Natural killer cell (primary cell): ENCODE measurements around the gene TTYH1. TPM values are rescaled to one million over a fixed set of nuclear protein-coding genes. Genes with fewer than 3 reads are reported as not detected.

Experiments used
- ATAC-seq, 3 donors: fragments of 150-1000 bp in 2 of 3; fragments of 200-7000 bp in 1 of 3; cut with Tn5 transposase; 1 replicate in 1 of 3; 2 replicates in 2 of 3; pipeline ENCODE4 v1.10.0; 2021; ENCODE audit warnings: mild to moderate bottlenecking in 2 of 3, moderate library complexity in 2 of 3
- DNase-seq, 2 donors: peaks; one replicate each; pipeline versions ENCODE4 v3.0.0 to v3.0.0-alpha.2; 2013 to 2021; ENCODE audit warnings: mixed read lengths in 1 of 2
- H3K27ac ChIP-seq: one replicate; pipeline ENCODE4 v1.5.1; 2013; ENCODE audit warnings: mild to moderate bottlenecking, low read length
- H3K27me3 ChIP-seq: one replicate; pipeline ENCODE4 v1.6.1; 2013; ENCODE audit warnings: low read length; ENCODE audit not compliant: control insufficient read depth, insufficient read depth
- H3K36me3 ChIP-seq: one replicate; pipeline ENCODE4 v1.6.1; 2013; ENCODE audit warnings: low read length; ENCODE audit not compliant: control insufficient read depth, insufficient read depth
- H3K4me1 ChIP-seq: one replicate; pipeline ENCODE4 v1.6.1; 2013; ENCODE audit warnings: low read length; ENCODE audit not compliant: control insufficient read depth, insufficient read depth
- H3K4me3 ChIP-seq: one replicate; pipeline ENCODE4 v1.5.1; 2013; ENCODE audit warnings: low read length
- H3K9me3 ChIP-seq: one replicate; pipeline ENCODE4 v1.6.1; 2013; ENCODE audit warnings: low read length; ENCODE audit not compliant: control insufficient read depth, insufficient read depth
- H3K27ac Mint-ChIP-seq, 2 donors: one replicate each; pipeline ENCODE4 v1.8.0; 2022; ENCODE audit warnings: mild to moderate bottlenecking in 2 of 2, mixed read lengths in 2 of 2, moderate library complexity in 1 of 2
- H3K27me3 Mint-ChIP-seq, 2 donors: one replicate each; pipeline ENCODE4 v1.8.0; 2022; ENCODE audit warnings: low read depth in 2 of 2, mixed read lengths in 2 of 2
- H3K36me3 Mint-ChIP-seq: one replicate; pipeline ENCODE4 v1.8.0; 2022; ENCODE audit warnings: mixed read lengths
- H3K4me1 Mint-ChIP-seq, 2 donors: one replicate each; pipeline ENCODE4 v1.8.0; 2022; ENCODE audit warnings: mixed read lengths in 2 of 2
- H3K4me3 Mint-ChIP-seq: one replicate; pipeline ENCODE4 v1.8.0; 2022; ENCODE audit warnings: mild to moderate bottlenecking, moderate library complexity, mixed read lengths
- H3K9me3 Mint-ChIP-seq, 2 donors: one replicate each; pipeline ENCODE4 v1.8.0; 2022; ENCODE audit warnings: mixed read lengths in 2 of 2
- CTCF ChIP-seq: fragments of 200-600 bp; IDR thresholded peaks from one replicate; pipeline ENCODE4 v1.8.0; 2022; ENCODE audit warnings: antibody characterized with exemption
- WGBS: methylation state at CpG from one replicate; pipeline ENCODE4 v1.1.7; 2013; ENCODE audit warnings: missing lambda C conversion rate; ENCODE audit not compliant: insufficient coverage; 5-methylcytosine and 5-hydroxymethylcytosine counted together
- intact Hi-C: fragments of 100-400 bp; cut with micrococcal nuclease; formaldehyde crosslinking; loops from one replicate; pipeline ENCODE4 v1.14.2; 2022
- total RNA-seq, 4 donors: library from RNA; stranded (reverse); fragments of 120-200 nt in 1 of 4; gene quantifications; one replicate each; pipeline versions ENCODE4 v1.2.3 to v1.2.4, GENCODE V29; 2013 to 2022

Gene TTYH1
- total RNA-seq, 3 donors from 2014 or later (not counting 1 experiment from before 2014, with no cell fraction given) = 0.59 to 0.84 (median 0.65) TPM

DNA sequence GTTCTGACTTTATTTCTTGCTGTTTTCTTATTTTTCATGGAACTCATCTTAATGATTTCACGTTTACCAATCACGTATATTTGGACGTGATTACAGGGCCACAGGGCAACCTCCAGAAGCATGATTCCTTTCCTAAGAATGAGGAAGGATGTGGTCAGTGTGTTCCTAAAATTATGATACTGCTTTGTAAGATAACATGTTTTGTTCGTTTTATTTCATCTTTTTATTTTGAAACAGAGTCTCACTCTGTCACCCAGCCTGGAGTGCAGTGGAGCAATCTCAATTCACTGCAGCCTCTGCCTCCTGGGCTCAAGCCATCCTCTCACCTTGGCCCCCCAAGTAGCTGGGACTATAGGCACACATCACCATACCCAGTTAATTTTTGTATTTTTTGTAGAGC, 25.7 kb upstream of the TTYH1 start:
- intact Hi-C loops = loop anchor here (5.0 kb wide), 1 partner anchor 37 kb away; no protein-coding TSS in a partner anchor
- no peak for TF ChIP-seq CTCF
- peaks cover 30% of the 10 kb centered on the region for H3K4me1 ChIP-seq
- no peaks in the 10 kb centered on the region for H3K9me3 ChIP-seq
- no peak overlapping the region for H3K4me3 ChIP-seq
- peaks cover 25 to 41% of the 10 kb centered on the region in 2 donors for H3K4me1 Mint-ChIP-seq
- no peaks in the 10 kb centered on the region for H3K9me3 Mint-ChIP-seq
- no peaks in the 10 kb centered on the region for H3K36me3 Mint-ChIP-seq
- peak overlapping the region; percentile 61 for H3K4me3 Mint-ChIP-seq
- no peaks in the 10 kb centered on the region for H3K36me3 ChIP-seq
- DNase-seq (no peak), ATAC-seq (peak in 1 of 3 donors; percentile 43)
- H3K27me3 Mint-ChIP-seq = peaks cover 4 to 9% of the 10 kb centered on the region in 2 donors
- peak overlapping the region in 1 of 2 donors; percentile 92 for H3K27ac Mint-ChIP-seq
- no peaks in the 10 kb centered on the region for H3K27me3 ChIP-seq
- peak overlapping the region; percentile 69 for H3K27ac ChIP-seq
- WGBS = 7% methylated on average over 3 of the region's 4 CpGs

- H3K36me3 ChIP-seq = no peaks in the 10 kb centered on the region
- no peaks in the 10 kb centered on the region for H3K9me3 ChIP-seq
- intact Hi-C loops = loop anchor here (1.0 kb wide), 1 partner anchor 66 kb away; no protein-coding TSS in a partner anchor
- peak; percentile 92 for TF ChIP-seq CTCF
- no peaks in the 10 kb centered on the region for H3K9me3 Mint-ChIP-seq
- no peak overlapping the region for H3K4me3 ChIP-seq
- WGBS = 64% methylated on average over 7 of the region's 7 CpGs
- DNase-seq = peak; percentile 55 to 91
- no peaks in the 10 kb centered on the region for H3K36me3 Mint-ChIP-seq
- peak overlapping the region; percentile 58 for H3K4me3 Mint-ChIP-seq
- H3K4me1 Mint-ChIP-seq = peaks cover 25 to 34% of the 10 kb centered on the region in 2 donors
- peak overlapping the region in 1 of 2 donors; percentile 45 for H3K27ac Mint-ChIP-seq
- H3K27ac ChIP-seq = no peak overlapping the region
- H3K27me3 ChIP-seq = no peaks in the 10 kb centered on the region
- H3K4me1 ChIP-seq = peaks cover 30% of the 10 kb centered on the region
- peaks cover 4 to 9% of the 10 kb centered on the region in 2 donors for H3K27me3 Mint-ChIP-seq
- ATAC-seq = peak; percentile 58 to 65 (median 60)
Measured at GRCh38 chr19:54390942-54391577, 24.2 kb upstream of the TTYH1 start.

DNA sequence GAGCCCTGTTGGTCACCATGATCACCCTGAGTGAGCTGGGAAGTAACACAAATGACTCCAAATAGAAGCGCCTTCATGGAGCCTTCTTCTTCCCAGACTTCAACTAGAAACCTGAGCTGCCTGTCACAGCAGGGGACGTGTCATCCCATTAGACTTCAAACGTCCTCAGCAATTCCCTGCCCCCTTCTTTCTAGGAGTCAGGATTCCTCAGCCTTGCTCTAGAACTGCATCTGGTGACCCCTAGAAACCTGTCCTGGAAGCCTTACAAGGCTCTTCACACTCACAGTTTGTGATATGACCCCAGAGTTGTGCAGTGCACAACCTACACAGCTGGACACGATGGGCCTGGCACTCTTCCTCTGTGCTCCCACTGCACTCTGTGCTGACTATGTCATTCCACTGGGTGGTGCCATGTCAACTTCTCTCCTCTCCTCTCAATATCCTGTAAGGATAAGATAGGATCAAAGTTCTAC, 23.6 kb upstream of the TTYH1 start:
- no peak overlapping the region for H3K27ac Mint-ChIP-seq
- no peaks in the 10 kb centered on the region for H3K9me3 ChIP-seq
- TF ChIP-seq CTCF = no peak
- H3K27ac ChIP-seq = no peak overlapping the region
- H3K36me3 Mint-ChIP-seq = no peaks in the 10 kb centered on the region
- no peaks in the 10 kb centered on the region for H3K36me3 ChIP-seq
- H3K4me1 ChIP-seq = peaks cover 30% of the 10 kb centered on the region
- DNase-seq (no peak), ATAC-seq (no peak)
- H3K27me3 Mint-ChIP-seq = peaks cover 4 to 9% of the 10 kb centered on the region in 2 donors
- WGBS = 78% methylated on average over 4 of the region's 4 CpGs
- no peaks in the 10 kb centered on the region for H3K9me3 Mint-ChIP-seq
- peaks cover 25 to 34% of the 10 kb centered on the region in 2 donors for H3K4me1 Mint-ChIP-seq
- intact Hi-C loops = loop anchor here (1.0 kb wide), 1 partner anchor 66 kb away; no protein-coding TSS in a partner anchor
- no peaks in the 10 kb centered on the region for H3K27me3 ChIP-seq
- no peak overlapping the region for H3K4me3 ChIP-seq
- H3K4me3 Mint-ChIP-seq = no peak overlapping the region
